Measurements from ENCODE around the gene KCNJ12. TPM values are rescaled to one million over a fixed set of nuclear protein-coding genes. Genes with fewer than 3 reads are reported as not detected.
"Not testable (repeated sequence)": the region's sequence is repeated elsewhere in the genome, so short reads cannot be mapped to it uniquely, and the experiment has no call there.

Gene KCNJ12
- total RNA-seq, 1 donor from 2014 or later = 0.10 TPM

GRCh38 chr17:21451975-21452374 is 75.8 kb downstream of the KCNJ12 start:
- Mint-ChIP-seq H3K36me3 (ENCODE audit: insufficient read depth) (no peaks in the 10 kb centered on the region), H3K9me3 (ENCODE audit: low read depth) (no peaks in the 10 kb centered on the region), H3K4me3 (ENCODE audit: low read depth) (no peak overlapping the region), H3K4me1 (ENCODE audit: low read depth) (no peaks in the 10 kb centered on the region), H3K27ac (no peak overlapping the region), H3K27me3 (peaks cover 72% of the 10 kb centered on the region)
- no peak for DNase-seq (ENCODE audit: low spot score, unreplicated experiment)
- TF ChIP-seq CTCF (IDR thresholded peaks at IDR 0.05; ENCODE audit: unreplicated experiment) = no peak

GRCh38 chr17:21452377-21453143 is 76.4 kb downstream of the KCNJ12 start:
- peak; percentile 71 for TF ChIP-seq CTCF (IDR thresholded peaks at IDR 0.05; ENCODE audit: unreplicated experiment)
- H3K27ac Mint-ChIP-seq = no peak overlapping the region
- no peaks in the 10 kb centered on the region for H3K9me3 Mint-ChIP-seq (ENCODE audit: low read depth)
- peaks cover 1% of the 10 kb centered on the region for H3K4me1 Mint-ChIP-seq (ENCODE audit: low read depth)
- H3K36me3 Mint-ChIP-seq (ENCODE audit: insufficient read depth) = no peaks in the 10 kb centered on the region
- DNase-seq (ENCODE audit: low spot score, unreplicated experiment) = no peak
- H3K4me3 Mint-ChIP-seq (ENCODE audit: low read depth) = peak overlapping the region; percentile 49
- peaks cover 72% of the 10 kb centered on the region for H3K27me3 Mint-ChIP-seq

GRCh38 chr17:21453144-21453898 is 77.2 kb downstream of the KCNJ12 start:
- Mint-ChIP-seq H3K36me3 (ENCODE audit: insufficient read depth) (no peaks in the 10 kb centered on the region), H3K27me3 (peaks cover 74% of the 10 kb centered on the region), H3K9me3 (ENCODE audit: low read depth) (no peaks in the 10 kb centered on the region), H3K27ac (no peak overlapping the region), H3K4me1 (ENCODE audit: low read depth) (peaks cover 3% of the 10 kb centered on the region), H3K4me3 (ENCODE audit: low read depth) (no peak overlapping the region)
- no peak for DNase-seq (ENCODE audit: low spot score, unreplicated experiment)
- TF ChIP-seq CTCF (IDR thresholded peaks at IDR 0.05; ENCODE audit: unreplicated experiment) = no peak

- H3K27ac Mint-ChIP-seq; H3K4me1 Mint-ChIP-seq (ENCODE audit: low read depth); DNase-seq (ENCODE audit: low spot score, unreplicated experiment); H3K36me3 Mint-ChIP-seq (ENCODE audit: insufficient read depth); H3K9me3 Mint-ChIP-seq (ENCODE audit: low read depth); H3K4me3 Mint-ChIP-seq (ENCODE audit: low read depth): not testable (repeated sequence)
- peaks cover 74% of the 10 kb centered on the region for H3K27me3 Mint-ChIP-seq
These were observed 77.8 kb downstream of the KCNJ12 start for GRCh38 chr17:21454006-21454405.

- no peaks in the 10 kb centered on the region for H3K36me3 Mint-ChIP-seq (ENCODE audit: insufficient read depth)
- TF ChIP-seq CTCF (IDR thresholded peaks at IDR 0.05; ENCODE audit: unreplicated experiment) = no peak
- H3K9me3 Mint-ChIP-seq (ENCODE audit: low read depth) = no peaks in the 10 kb centered on the region
- H3K4me3 Mint-ChIP-seq (ENCODE audit: low read depth) = no peak overlapping the region
- no peak overlapping the region for H3K27ac Mint-ChIP-seq
- peaks cover 3% of the 10 kb centered on the region for H3K4me1 Mint-ChIP-seq (ENCODE audit: low read depth)
- peaks cover 75% of the 10 kb centered on the region for H3K27me3 Mint-ChIP-seq
- no peak for DNase-seq (ENCODE audit: low spot score, unreplicated experiment)
These were observed 78.3 kb downstream of the KCNJ12 start for GRCh38 chr17:21454441-21454840.
